Endothelial cell of umbilical vein (primary cell): Measurements from ENCODE around the gene SIPA1L3. TPM values are rescaled to one million over a fixed set of nuclear protein-coding genes. Genes with fewer than 3 reads are reported as not detected.

Source experiments
- BruUV-seq: library from RNA; stranded (reverse); fragments of 400-500 nt; replicated peaks from 2 replicates; lab custom pipeline; 2021; lab: Mats Ljungman, UMichigan
- CTCF ChIA-PET: fragments of 300-600, 350-600 bp; sonication (Branson Sonifier 250); formaldehyde crosslinking; loops from one replicate; lab custom pipeline; 2021; ENCODE audit warnings: antibody characterized with exemption, inconsistent platforms; lab: Charles Lee
- POLR2A ChIA-PET: fragments of 300-600, 350-600 bp; sonication (Branson Sonifier 250); formaldehyde crosslinking; loops from one replicate; lab custom pipeline; 2021; ENCODE audit warnings: antibody characterized with exemption, inconsistent platforms; lab: Charles Lee
- DNase-seq: peaks from one replicate; pipeline ENCODE4 v3.0.0-alpha.2; 2011; ENCODE audit warnings: low read depth, low spot score
- FAIRE-seq: peaks from 2 replicates; lab custom pipeline; 2011; peaks lifted over from hg19 to GRCh38; lab: Jason Lieb, UNC
- H2AFZ ChIP-seq: 2 replicates; pipeline ENCODE4 v1.6.0; 2012; ENCODE audit warnings: low read depth, low read length, control low read depth, inconsistent platforms
- H3K27ac ChIP-seq: 2 replicates; pipeline ENCODE4 v1.5.1; 2011; ENCODE audit warnings: low read depth, mild to moderate bottlenecking, control low read depth, low read length, moderate library complexity; ENCODE audit not compliant: insufficient read depth
- H3K27me3 ChIP-seq, 2 experiments: 2 replicates each; pipeline versions ENCODE4 v1.6.0 to v1.6.1; 2011; ENCODE audit warnings: low read length in 2 of 2, mixed read lengths in 1 of 2; ENCODE audit not compliant: control insufficient read depth in 2 of 2, insufficient read depth in 2 of 2
- H3K36me3 ChIP-seq, 2 experiments: 2 replicates in 1 of 2; 3 replicates in 1 of 2; pipeline ENCODE4 v1.5.1; 2011; ENCODE audit warnings: low read length in 2 of 2, mild to moderate bottlenecking in 1 of 2, moderate library complexity in 1 of 2; ENCODE audit not compliant: control insufficient read depth in 2 of 2, insufficient read depth in 2 of 2; ENCODE audit errors: extremely low read depth in 1 of 2
- H3K4me1 ChIP-seq: 3 replicates; pipeline ENCODE4 v1.5.1; 2011; ENCODE audit warnings: mild to moderate bottlenecking, low read length; ENCODE audit not compliant: control insufficient read depth, insufficient read depth; ENCODE audit errors: extremely low read depth
- H3K4me2 ChIP-seq: 2 replicates; pipeline ENCODE4 v1.6.1; 2011; ENCODE audit warnings: low read length, control low read depth, mixed read lengths; ENCODE audit not compliant: insufficient read depth
- H3K4me3 ChIP-seq, 3 experiments: fragments of 200-600 bp in 1 of 3; sonication (generic), shearing (Covaris generic) in 1 of 3; replicated peaks in 1 of 3; 2 replicates each; pipeline ENCODE4 v1.5.1; 2011 to 2016; ENCODE audit warnings: control low read depth in 3 of 3, low read length in 3 of 3, mild to moderate bottlenecking in 2 of 3, inconsistent platforms in 1 of 3, low read depth in 1 of 3, moderate library complexity in 1 of 3; ENCODE audit not compliant: insufficient read depth in 1 of 3
- H3K79me2 ChIP-seq: 2 replicates; pipeline ENCODE4 v1.6.0; 2012; ENCODE audit warnings: low read length, inconsistent platforms; ENCODE audit not compliant: control insufficient read depth, insufficient read depth
- H3K9ac ChIP-seq: replicated peaks from 2 replicates; pipeline ENCODE3; 2011; ENCODE audit warnings: low read length, control low read depth; ENCODE audit not compliant: insufficient read depth; ENCODE audit errors: extremely low read depth
- H3K9me1 ChIP-seq: replicated peaks from 3 replicates; pipeline ENCODE4 v1.6.0; 2011; ENCODE audit warnings: mild to moderate bottlenecking, low read length; ENCODE audit not compliant: control insufficient read depth, insufficient read depth; ENCODE audit errors: extremely low read depth
- H3K9me3 ChIP-seq: replicated peaks from 2 replicates; pipeline ENCODE4 v1.5.1; 2012; ENCODE audit warnings: low read length, inconsistent platforms; ENCODE audit not compliant: control insufficient read depth, insufficient read depth
- H4K20me1 ChIP-seq: replicated peaks from 2 replicates; pipeline ENCODE3; 2011; ENCODE audit warnings: mild to moderate bottlenecking, low read length; ENCODE audit not compliant: control insufficient read depth, insufficient read depth; ENCODE audit errors: extremely low read depth
- CTCF ChIP-seq, 2 donors: IDR thresholded peaks; 1 replicate in 1 of 2; 2 replicates in 1 of 2; pipeline ENCODE4 v1.5.1; 2011; ENCODE audit warnings: low read length in 2 of 2, mild to moderate bottlenecking in 2 of 2, moderate library complexity in 2 of 2, control low read depth in 1 of 2, inconsistent platforms in 1 of 2, low read depth in 1 of 2; ENCODE audit not compliant: insufficient read depth in 1 of 2; ENCODE audit errors: extremely low read depth in 1 of 2
- FOS ChIP-seq: IDR thresholded peaks from 2 replicates; pipeline ENCODE4 v1.6.1; 2011; ENCODE audit warnings: mild to moderate bottlenecking, low read length, moderate library complexity, borderline replicate concordance; ENCODE audit not compliant: insufficient read depth
- GATA2 ChIP-seq: IDR thresholded peaks from 2 replicates; pipeline ENCODE4 v1.7.0; 2011; ENCODE audit warnings: low read depth, mild to moderate bottlenecking, moderate library complexity, mixed read lengths, low read length; ENCODE audit not compliant: insufficient read length, insufficient read depth
- JUN ChIP-seq: IDR thresholded peaks from 2 replicates; pipeline ENCODE4 v1.6.1; 2011; ENCODE audit warnings: borderline replicate concordance, low read depth; ENCODE audit not compliant: insufficient read length, insufficient read depth
- MAX ChIP-seq: IDR thresholded peaks from 2 replicates; pipeline ENCODE4 v1.6.1; 2011; ENCODE audit not compliant: insufficient read depth, insufficient read length
- POLR2AphosphoS5 ChIP-seq: IDR thresholded peaks from 2 replicates; pipeline ENCODE4 v1.6.1; 2012; ENCODE audit warnings: low read depth, mild to moderate bottlenecking, control low read depth, low read length, moderate library complexity; ENCODE audit not compliant: insufficient read depth
- dilution Hi-C: fragments of 300-500 bp; cut with MboI; formaldehyde crosslinking; loops from one replicate; pipeline ENCODE4 v1.15.0; 2019; ENCODE audit warnings: low sequenced_read_pairs; ENCODE audit not compliant: extremely low pct_ligation_motif_present
- intact Hi-C: fragments of 100-400 bp; cut with micrococcal nuclease; formaldehyde crosslinking; loops from one replicate; pipeline ENCODE4 v1.10.0; 2022
- polyA plus RNA-seq, 4 experiments: library from polyadenylated mRNA; depleted of rRNA in 3 of 4; stranded (reverse) in 3 of 4; unstranded in 1 of 4; fragments of >200 nt; gene quantifications; 2 replicates each; pipeline versions ENCODE4 v1.2.1 to v1.2.3, GENCODE V29; 2011 to 2012; ENCODE audit warnings: missing spikeins in 1 of 4
- total RNA-seq: library from RNA; stranded (reverse); gene quantifications from 2 replicates; pipeline ENCODE4 v1.2.3, GENCODE V29; 2021

SIPA1L3 gene
- total and polyA plus RNA-seq, 2 donors (not counting 3 experiments of a cell fraction or from before 2014, with no cell fraction given): 14.2 to 47.2 TPM

GRCh38 chr19:38213469-38213868 is 306.5 kb downstream of the SIPA1L3 start:
- Histone ChIP-seq H3K9ac (no peak overlapping the region), H3K9me1 (no peaks in the 10 kb centered on the region), H3K36me3 (no peaks in the 10 kb centered on the region), H3K4me3 (no peak overlapping the region), H3K4me2 (no peak overlapping the region), H3K79me2 (no peaks in the 10 kb centered on the region), H3K4me1 (peaks cover 11% of the 10 kb centered on the region), H3K9me3 (no peaks in the 10 kb centered on the region), H3K27me3 (peaks cover 12 to 23% of the 10 kb centered on the region in 2 experiments), H4K20me1 (no peaks in the 10 kb centered on the region), H2AFZ (no peak overlapping the region), H3K27ac (no peak overlapping the region)
- intact Hi-C loops: loop anchor here (5.0 kb wide), 1 partner anchor 71 kb away; no protein-coding TSS in a partner anchor
- BruUV-seq: no TSS peak
- FAIRE-seq (no peak), DNase-seq (no peak)
- TF ChIP-seq JUN: no peak
- TF ChIP-seq GATA2: no peak
- TF ChIP-seq FOS: no peak
- TF ChIP-seq CTCF (IDR thresholded peaks at IDR 0.05; ENCODE audit: extremely low read depth in 1 of 2, insufficient read depth in 1 of 2, low read depth in 1 of 2, low read length in 2 of 2): no peak
- TF ChIP-seq POLR2AphosphoS5: no peak
- no peak for TF ChIP-seq MAX
- dilution Hi-C loops: no loop called here
- CTCF ChIA-PET: interaction anchor here (0.8 to 1.9 kb wide), 2 partner anchors 71 to 311 kb away, joined by 4 to 7 read pairs; no protein-coding TSS in a partner anchor
- POLR2A ChIA-PET: no interaction called here
